HepG2 (cell line): ENCODE data around the gene ZNF732. TPM values are rescaled to one million over a fixed set of nuclear protein-coding genes. Genes with fewer than 3 reads are reported as not detected.

Experiments
- ATAC-seq: fragments of 200-7000 bp; cut with Tn5 transposase; 3 replicates; pipeline ENCODE4 v1.9.1; 2020; ENCODE audit warnings: mild to moderate bottlenecking, moderate library complexity
- BruUV-seq: library from RNA; stranded (reverse); fragments of 400-500 nt; replicated peaks from 2 replicates; lab custom pipeline; 2021; lab: Mats Ljungman, UMichigan
- CTCF ChIA-PET: fragments of 300-600 bp; formaldehyde crosslinking; extraction: SDS; loops from one replicate; lab custom pipeline; 2021; ENCODE audit warnings: low total read pairs, inconsistent platforms, low intra/inter-chr PET ratio; lab: Yijun Ruan, JAX
- POLR2A ChIA-PET: fragments of 350-600 bp; sonication (Branson Sonifier 250); formaldehyde crosslinking; loops from one replicate; lab custom pipeline; 2020; ENCODE audit warnings: antibody characterized with exemption, inconsistent platforms; lab: Yijun Ruan, JAX
- DNase-seq: peaks from one replicate; pipeline ENCODE4 v3.0.0-alpha.2; 2015; ENCODE audit warnings: low spot score
- FAIRE-seq: peaks from 3 replicates; lab custom pipeline; 2011; peaks lifted over from hg19 to GRCh38; lab: Jason Lieb, UNC
- H2AFZ ChIP-seq: one replicate; pipeline ENCODE4 v1.6.1; 2011; ENCODE audit warnings: low read length, inconsistent platforms
- H3K27ac ChIP-seq: fragments of 300-600 bp; 3 replicates; pipeline ENCODE4 v1.8.0; 2011; ENCODE audit warnings: mixed run types, mild to moderate bottlenecking, mixed read lengths, low read length, inconsistent platforms; ENCODE audit not compliant: insufficient read depth; ENCODE audit errors: extremely low read length
- H3K27me3 ChIP-seq, 2 experiments: fragments of 200-600 bp in 1 of 2; 2 replicates in 1 of 2; 3 replicates in 1 of 2; pipeline versions ENCODE4 v1.6.0 to v1.8.0; 2011; ENCODE audit warnings: low read length in 2 of 2, mild to moderate bottlenecking in 2 of 2, moderate library complexity in 2 of 2, inconsistent platforms in 1 of 2; ENCODE audit not compliant: insufficient read depth in 2 of 2, control insufficient read depth in 1 of 2
- H3K36me3 ChIP-seq, 2 experiments: fragments of 200-600 bp in 1 of 2; replicated peaks in 1 of 2; 2 replicates in 1 of 2; 3 replicates in 1 of 2; pipeline versions ENCODE4 v1.5.1 to v1.8.0; 2011; ENCODE audit warnings: low read length in 2 of 2, inconsistent platforms in 1 of 2; ENCODE audit not compliant: insufficient read depth in 2 of 2, control insufficient read depth in 1 of 2
- H3K4me1 ChIP-seq: 2 replicates; pipeline ENCODE4 v1.5.1; 2012; ENCODE audit warnings: low read length, inconsistent platforms; ENCODE audit not compliant: insufficient read depth
- H3K4me2 ChIP-seq: 2 replicates; pipeline ENCODE4 v1.6.0; 2011; ENCODE audit warnings: low read depth, low read length, inconsistent platforms
- H3K4me3 ChIP-seq, 3 experiments: fragments of 200-600 bp in 1 of 3; sonication (generic), shearing (Covaris generic) in 1 of 3; replicated peaks in 1 of 3; 2 replicates each; pipeline ENCODE4 v1.5.1; 2011 to 2016; ENCODE audit warnings: low read length in 3 of 3, inconsistent platforms in 2 of 3, low read depth in 2 of 3, mild to moderate bottlenecking in 2 of 3, control low read depth in 1 of 3, mixed read lengths in 1 of 3; ENCODE audit not compliant: insufficient read depth in 1 of 3
- H3K79me2 ChIP-seq: one replicate; pipeline ENCODE4 v1.6.1; 2011; ENCODE audit warnings: low read length, inconsistent platforms; ENCODE audit not compliant: insufficient read depth
- H3K9ac ChIP-seq: 2 replicates; pipeline ENCODE4 v1.6.0; 2011; ENCODE audit warnings: mild to moderate bottlenecking, low read depth, low read length, inconsistent platforms; ENCODE audit not compliant: insufficient read depth
- H3K9me3 ChIP-seq: 2 replicates; pipeline ENCODE4 v1.5.1; 2012; ENCODE audit warnings: mild to moderate bottlenecking, low read length
- H4K20me1 ChIP-seq: 2 replicates; pipeline ENCODE4 v1.6.0; 2011; ENCODE audit warnings: inconsistent platforms, mild to moderate bottlenecking, low read length, moderate library complexity; ENCODE audit not compliant: insufficient read depth
- AGO1 ChIP-seq: fragments of 200-400 bp; formaldehyde crosslinking; IDR thresholded peaks from 2 replicates; pipeline ENCODE4 v1.6.1; 2017; ENCODE audit warnings: mild to moderate bottlenecking, low read depth, low read length, moderate library complexity; ENCODE audit not compliant: poor library complexity, severe bottlenecking
- BHLHE40 ChIP-seq: IDR thresholded peaks from 2 replicates; pipeline ENCODE4 v1.6.1; 2011; ENCODE audit warnings: low read length, improper control_type of control experiment
- CBFB ChIP-seq: sonication (generic); formaldehyde crosslinking; IDR thresholded peaks from 2 replicates; pipeline ENCODE4 v1.4.0; 2020; ENCODE audit warnings: missing genetic modification reagents
- CHCHD3 ChIP-seq: sonication (generic); formaldehyde crosslinking; IDR thresholded peaks from 2 replicates; pipeline ENCODE4 v1.8.0; 2022; ENCODE audit warnings: mild to moderate bottlenecking, missing genetic modification reagents, moderate library complexity
- KLF11 ChIP-seq: IDR thresholded peaks from 2 replicates; pipeline ENCODE4 v1.6.1; 2016; ENCODE audit warnings: missing compliant biosample characterization
- SIN3B ChIP-seq: fragments of 150-350 bp; IDR thresholded peaks from 2 replicates; pipeline ENCODE4 v1.6.1; 2014; ENCODE audit warnings: low read length
- STAG1 ChIP-seq: sonication (generic); formaldehyde crosslinking; IDR thresholded peaks from 2 replicates; pipeline ENCODE4 v1.4.0; 2020; ENCODE audit warnings: missing genetic modification reagents
- THAP11 ChIP-seq: IDR thresholded peaks from 2 replicates; pipeline ENCODE4 v1.6.1; 2016; ENCODE audit warnings: missing biosample characterization, missing genetic modification reagents
- ZNF251 ChIP-seq: sonication (generic); formaldehyde crosslinking; IDR thresholded peaks from 2 replicates; pipeline ENCODE4 v1.9.0; 2021; ENCODE audit warnings: mild to moderate bottlenecking, missing genetic modification reagents
- ZNF451 ChIP-seq: sonication (generic); formaldehyde crosslinking; IDR thresholded peaks from 2 replicates; pipeline ENCODE4 v1.5.0; 2020; ENCODE audit warnings: mild to moderate bottlenecking, missing genetic modification reagents
- ZNF460 ChIP-seq: sonication (generic); formaldehyde crosslinking; IDR thresholded peaks from 2 replicates; pipeline ENCODE4 v1.5.1; 2020; ENCODE audit warnings: missing genetic modification reagents, mild to moderate bottlenecking, borderline replicate concordance
- ZNF605 ChIP-seq: sonication (generic); formaldehyde crosslinking; IDR thresholded peaks from 2 replicates; pipeline ENCODE4 v1.8.0; 2022; ENCODE audit warnings: mild to moderate bottlenecking, missing genetic modification reagents
- WGBS: methylation state at CpG from one replicate; pipeline ENCODE4 v1.1.6; 2017; ENCODE audit warnings: low lambda C conversion rate; 5-methylcytosine and 5-hydroxymethylcytosine counted together
- in situ Hi-C: cut with HindIII; loops from 2 replicates; pipeline ENCODE4 v1.10.0; 2017; ENCODE audit warnings: low pct_unique_long_range_greater_than_20kb; ENCODE audit not compliant: extremely low pct_ligation_motif_present
- intact Hi-C: fragments of 100-400 bp; cut with micrococcal nuclease; formaldehyde crosslinking; loops from one replicate; pipeline ENCODE4 v1.10.0; 2022; ENCODE audit not compliant: unreplicated experiment
- polyA plus RNA-seq, 8 experiments: library from polyadenylated mRNA; depleted of rRNA in 3 of 8; stranded (reverse) in 7 of 8; unstranded in 1 of 8; fragments of >200 nt; fragmentation: Illumina TruSeq in 4 of 8; extraction: Trizol in 4 of 8; gene quantifications; 2 replicates each; pipeline versions ENCODE4 v1.2.1 to v1.2.3, GENCODE V29; 2011 to 2016; ENCODE audit warnings: low read depth in 4 of 8, missing spikeins in 1 of 8, mixed read lengths in 1 of 8; ENCODE audit not compliant: insufficient read depth in 1 of 8
- total RNA-seq, 5 experiments: library from RNA; depleted of rRNA; stranded (reverse); fragments of >200 nt; fragmentation: Illumina TruSeq; extraction: Trizol; gene quantifications; 2 replicates each; pipeline ENCODE4 v1.2.3, GENCODE V29; 2016; ENCODE audit warnings: low read depth in 1 of 5
- TF ChIP-seq, protein P1 (sequence below): sonication (generic); formaldehyde crosslinking; IDR thresholded peaks from 2 replicates; pipeline ENCODE4 v1.4.0; 2020; ENCODE audit warnings: missing genetic modification reagents, borderline replicate concordance
- TF ChIP-seq, protein P2 (sequence below): sonication (generic); formaldehyde crosslinking; IDR thresholded peaks from 2 replicates; pipeline ENCODE4 v1.5.0; 2020; ENCODE audit warnings: mild to moderate bottlenecking, missing genetic modification reagents, moderate library complexity
- TF ChIP-seq, protein P3 (sequence below): sonication (generic); formaldehyde crosslinking; conservative IDR thresholded peaks from 2 replicates; pipeline ENCODE4 v1.4.0; 2020; ENCODE audit warnings: missing genetic modification reagents

The ZNF732 gene
- total and polyA plus RNA-seq, 2 of the 13 experiments (the other 11 are each of a cell fraction or from before 2014, with no cell fraction given): not detected

DNA sequence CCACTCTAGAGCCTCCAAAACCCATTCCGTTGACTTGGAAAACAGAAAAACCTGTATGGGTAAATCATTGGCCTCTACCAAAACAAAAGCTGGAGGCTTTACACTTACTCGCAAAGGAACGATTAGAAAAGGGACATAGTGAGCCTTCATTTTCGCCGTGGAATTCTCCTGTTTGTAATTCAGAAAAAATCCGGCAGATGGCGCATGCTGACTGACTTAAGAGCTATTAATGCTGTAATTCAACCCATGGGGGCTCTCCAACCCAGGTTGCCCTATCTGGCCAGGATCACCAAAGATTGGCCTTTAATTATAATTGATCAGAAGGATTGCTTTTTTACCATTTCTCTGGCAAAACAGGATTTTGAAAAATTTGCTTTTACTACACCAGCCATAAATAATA lies 60.8 kb downstream of the ZNF732 start:
- no TSS peak for BruUV-seq
- H3K4me3 ChIP-seq: no peak overlapping the region
- intact Hi-C loops: no loop called here
- H3K9ac ChIP-seq: no peak overlapping the region
- H3K36me3 ChIP-seq: no peaks in the 10 kb centered on the region
- H4K20me1 ChIP-seq: no peaks in the 10 kb centered on the region
- no peaks in the 10 kb centered on the region for H3K4me1 ChIP-seq
- ATAC-seq: no peak
- H2AFZ ChIP-seq: no peak overlapping the region
- CTCF ChIA-PET: no interaction called here
- H3K4me2 ChIP-seq: no peak overlapping the region
- DNase-seq: peak; percentile 21
- TF ChIP-seq, protein P1, sequence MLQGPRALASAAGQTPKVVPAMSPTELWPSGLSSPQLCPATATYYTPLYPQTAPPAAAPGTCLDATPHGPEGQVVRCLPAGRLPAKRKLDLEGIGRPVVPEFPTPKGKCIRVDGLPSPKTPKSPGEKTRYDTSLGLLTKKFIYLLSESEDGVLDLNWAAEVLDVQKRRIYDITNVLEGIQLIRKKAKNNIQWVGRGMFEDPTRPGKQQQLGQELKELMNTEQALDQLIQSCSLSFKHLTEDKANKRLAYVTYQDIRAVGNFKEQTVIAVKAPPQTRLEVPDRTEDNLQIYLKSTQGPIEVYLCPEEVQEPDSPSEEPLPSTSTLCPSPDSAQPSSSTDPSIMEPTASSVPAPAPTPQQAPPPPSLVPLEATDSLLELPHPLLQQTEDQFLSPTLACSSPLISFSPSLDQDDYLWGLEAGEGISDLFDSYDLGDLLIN (CRISPR knock-in tag): no peak
- TF ChIP-seq SIN3B (no peak), ZNF451 (CRISPR knock-in tag) (no peak), AGO1 (no peak), CHCHD3 (CRISPR knock-in tag) (no peak), ZNF460 (no peak), ZNF605 (CRISPR knock-in tag) (no peak), STAG1 (peak; percentile 61), ZNF251 (CRISPR knock-in tag) (no peak), BHLHE40 (no peak), KLF11 (no peak), THAP11 (no peak), CBFB (no peak)
- TF ChIP-seq, protein P2, sequence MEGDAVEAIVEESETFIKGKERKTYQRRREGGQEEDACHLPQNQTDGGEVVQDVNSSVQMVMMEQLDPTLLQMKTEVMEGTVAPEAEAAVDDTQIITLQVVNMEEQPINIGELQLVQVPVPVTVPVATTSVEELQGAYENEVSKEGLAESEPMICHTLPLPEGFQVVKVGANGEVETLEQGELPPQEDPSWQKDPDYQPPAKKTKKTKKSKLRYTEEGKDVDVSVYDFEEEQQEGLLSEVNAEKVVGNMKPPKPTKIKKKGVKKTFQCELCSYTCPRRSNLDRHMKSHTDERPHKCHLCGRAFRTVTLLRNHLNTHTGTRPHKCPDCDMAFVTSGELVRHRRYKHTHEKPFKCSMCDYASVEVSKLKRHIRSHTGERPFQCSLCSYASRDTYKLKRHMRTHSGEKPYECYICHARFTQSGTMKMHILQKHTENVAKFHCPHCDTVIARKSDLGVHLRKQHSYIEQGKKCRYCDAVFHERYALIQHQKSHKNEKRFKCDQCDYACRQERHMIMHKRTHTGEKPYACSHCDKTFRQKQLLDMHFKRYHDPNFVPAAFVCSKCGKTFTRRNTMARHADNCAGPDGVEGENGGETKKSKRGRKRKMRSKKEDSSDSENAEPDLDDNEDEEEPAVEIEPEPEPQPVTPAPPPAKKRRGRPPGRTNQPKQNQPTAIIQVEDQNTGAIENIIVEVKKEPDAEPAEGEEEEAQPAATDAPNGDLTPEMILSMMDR: peak; percentile 62
- TF ChIP-seq, protein P3, sequence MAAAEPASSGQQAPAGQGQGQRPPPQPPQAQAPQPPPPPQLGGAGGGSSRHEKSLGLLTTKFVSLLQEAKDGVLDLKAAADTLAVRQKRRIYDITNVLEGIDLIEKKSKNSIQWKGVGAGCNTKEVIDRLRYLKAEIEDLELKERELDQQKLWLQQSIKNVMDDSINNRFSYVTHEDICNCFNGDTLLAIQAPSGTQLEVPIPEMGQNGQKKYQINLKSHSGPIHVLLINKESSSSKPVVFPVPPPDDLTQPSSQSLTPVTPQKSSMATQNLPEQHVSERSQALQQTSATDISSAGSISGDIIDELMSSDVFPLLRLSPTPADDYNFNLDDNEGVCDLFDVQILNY (CRISPR knock-in tag): no peak
- in situ Hi-C loops: no loop called here
- H3K27ac ChIP-seq: no peak overlapping the region
- FAIRE-seq: no peak
- H3K79me2 ChIP-seq: no peaks in the 10 kb centered on the region
- H3K27me3 ChIP-seq: no peaks in the 10 kb centered on the region; a peak in 1 of 5 replicates
- POLR2A ChIA-PET: no interaction called here
- H3K9me3 ChIP-seq: peaks cover 81% of the 10 kb centered on the region
- 34% methylated on average over 7 of the region's 7 CpGs for WGBS
